GM10266 (cell line): ENCODE results near the gene CMTM3.

ENCODE experiments used
- DNase-seq: peaks from one replicate; pipeline ENCODE4 v3.0.0; 2012; ENCODE audit errors: extremely low spot score
- TF ChIP-seq, protein P1 (sequence below): IDR thresholded peaks from 2 replicates; pipeline ENCODE4 v1.5.1; 2012; ENCODE audit warnings: mild to moderate bottlenecking, low read depth; ENCODE audit not compliant: control insufficient read depth, insufficient read depth; ENCODE audit errors: missing control alignments

CMTM3 gene

DNA sequence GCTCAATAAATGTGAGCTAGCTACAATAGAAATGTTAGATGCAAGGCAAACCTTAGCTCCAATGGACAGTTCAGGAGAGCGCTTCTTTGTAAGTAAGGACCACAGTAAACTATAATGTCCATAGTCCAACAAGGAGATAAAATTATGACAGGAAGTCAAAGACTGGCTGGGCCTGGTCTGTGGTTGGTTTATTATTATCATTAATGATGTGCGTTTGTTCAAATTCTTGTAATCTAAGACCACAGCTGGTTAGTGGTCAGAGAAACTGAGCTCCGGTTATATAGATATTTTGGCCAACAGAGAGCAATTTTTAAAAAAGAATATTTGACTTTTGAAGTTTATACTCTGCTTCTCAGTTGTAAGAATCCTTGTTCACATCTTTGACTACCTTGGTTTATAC is 30.0 kb upstream of the CMTM3 start:
- no peak for DNase-seq

DNA sequence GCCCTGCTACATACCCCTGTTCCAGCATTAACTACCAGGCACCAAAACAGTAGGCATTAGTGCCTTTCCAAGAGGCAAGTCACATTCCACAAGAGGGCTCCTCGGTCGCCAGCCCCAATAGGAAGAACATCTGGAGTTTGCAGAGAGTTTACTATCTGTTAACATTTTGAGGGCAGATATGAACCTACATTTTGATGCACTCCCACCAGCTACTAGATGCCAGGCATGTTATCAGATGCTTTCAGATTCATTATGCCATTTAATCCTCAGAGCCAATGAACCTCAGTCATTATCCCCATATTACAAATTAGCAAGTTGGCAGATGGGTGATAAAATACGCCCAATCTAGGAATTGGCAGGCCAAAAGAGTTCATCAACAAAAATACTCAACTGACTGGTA is 29.4 kb upstream of the CMTM3 start:
- DNase-seq = no peak
- TF ChIP-seq, protein P1, sequence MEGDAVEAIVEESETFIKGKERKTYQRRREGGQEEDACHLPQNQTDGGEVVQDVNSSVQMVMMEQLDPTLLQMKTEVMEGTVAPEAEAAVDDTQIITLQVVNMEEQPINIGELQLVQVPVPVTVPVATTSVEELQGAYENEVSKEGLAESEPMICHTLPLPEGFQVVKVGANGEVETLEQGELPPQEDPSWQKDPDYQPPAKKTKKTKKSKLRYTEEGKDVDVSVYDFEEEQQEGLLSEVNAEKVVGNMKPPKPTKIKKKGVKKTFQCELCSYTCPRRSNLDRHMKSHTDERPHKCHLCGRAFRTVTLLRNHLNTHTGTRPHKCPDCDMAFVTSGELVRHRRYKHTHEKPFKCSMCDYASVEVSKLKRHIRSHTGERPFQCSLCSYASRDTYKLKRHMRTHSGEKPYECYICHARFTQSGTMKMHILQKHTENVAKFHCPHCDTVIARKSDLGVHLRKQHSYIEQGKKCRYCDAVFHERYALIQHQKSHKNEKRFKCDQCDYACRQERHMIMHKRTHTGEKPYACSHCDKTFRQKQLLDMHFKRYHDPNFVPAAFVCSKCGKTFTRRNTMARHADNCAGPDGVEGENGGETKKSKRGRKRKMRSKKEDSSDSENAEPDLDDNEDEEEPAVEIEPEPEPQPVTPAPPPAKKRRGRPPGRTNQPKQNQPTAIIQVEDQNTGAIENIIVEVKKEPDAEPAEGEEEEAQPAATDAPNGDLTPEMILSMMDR = no peak

More for the DNA sequence above, 30.0 kb upstream of the CMTM3 start:
- TF ChIP-seq, protein P1 = no peak

DNA sequence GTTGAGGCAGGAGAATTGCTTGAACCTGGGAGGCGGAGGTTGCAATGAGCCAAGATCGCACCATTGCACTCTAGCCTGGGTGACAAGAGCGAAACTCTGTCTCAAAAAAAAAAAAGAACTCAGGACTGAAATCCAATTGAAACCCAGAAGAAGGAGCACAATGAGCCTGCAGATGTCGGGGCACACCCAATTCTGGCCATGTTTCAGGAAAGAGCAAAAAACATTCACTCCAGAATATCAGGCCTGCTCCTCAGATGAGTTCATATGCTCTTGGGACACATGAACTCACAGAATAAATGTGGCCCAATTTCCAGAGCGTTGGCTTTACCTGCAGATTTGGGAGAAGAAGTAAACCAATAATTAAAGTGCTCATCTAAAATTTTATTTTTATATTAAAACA is 28.2 kb upstream of the CMTM3 start:
- TF ChIP-seq, protein P1 = no peak
- DNase-seq = no peak

DNA sequence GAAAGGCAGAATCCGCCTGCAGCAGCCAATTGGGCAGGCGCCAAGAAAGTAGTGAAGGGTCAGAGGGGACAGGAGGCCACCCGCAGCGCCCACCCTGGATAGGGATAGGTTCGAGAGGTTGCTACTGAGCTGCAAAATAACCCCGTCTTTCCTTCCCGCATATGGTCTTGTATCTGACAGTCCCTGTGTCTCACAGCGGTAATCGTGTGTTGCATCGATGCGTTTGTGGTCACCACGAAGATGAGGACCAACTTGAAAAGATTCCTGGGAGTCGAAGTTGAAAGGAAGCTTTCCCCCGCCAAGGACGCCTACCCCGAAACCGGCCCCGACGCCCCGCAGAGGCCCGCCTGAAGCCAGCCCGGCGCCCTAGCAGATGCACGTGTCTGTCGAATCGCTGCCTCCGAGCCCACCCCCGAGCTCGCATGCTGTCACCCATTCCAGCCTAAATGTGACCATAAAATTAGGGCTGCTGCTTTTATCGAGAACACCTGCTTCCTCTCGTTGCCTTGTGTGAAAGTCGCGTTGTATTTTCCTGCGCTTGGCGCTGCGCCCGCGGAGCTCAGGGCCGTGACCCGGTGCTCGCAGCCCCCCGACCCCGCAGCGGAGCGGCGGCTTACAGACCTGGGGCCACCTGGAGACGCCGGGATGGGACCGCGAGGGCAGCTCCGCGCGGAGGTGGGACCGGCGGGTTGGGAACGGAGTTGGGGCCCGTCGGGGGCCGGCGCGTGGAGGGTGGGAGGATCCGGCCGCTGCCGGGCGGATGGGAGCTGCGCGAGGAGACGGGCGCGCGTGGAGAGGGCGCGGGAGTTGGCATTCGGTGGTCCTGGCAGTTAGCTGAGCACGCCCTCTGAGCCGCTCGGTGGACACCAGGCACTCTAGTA is 25.6 kb upstream of the CMTM3 start, which contains the start of gene CMTM2:
Gene CMTM2 (plus strand): TSS at position 813 of the 881 bp plus-strand sequence. CDS start 145 bp downstream, outside the sequence.
- TF ChIP-seq, protein P1 = no peak
- no peak for DNase-seq

DNA sequence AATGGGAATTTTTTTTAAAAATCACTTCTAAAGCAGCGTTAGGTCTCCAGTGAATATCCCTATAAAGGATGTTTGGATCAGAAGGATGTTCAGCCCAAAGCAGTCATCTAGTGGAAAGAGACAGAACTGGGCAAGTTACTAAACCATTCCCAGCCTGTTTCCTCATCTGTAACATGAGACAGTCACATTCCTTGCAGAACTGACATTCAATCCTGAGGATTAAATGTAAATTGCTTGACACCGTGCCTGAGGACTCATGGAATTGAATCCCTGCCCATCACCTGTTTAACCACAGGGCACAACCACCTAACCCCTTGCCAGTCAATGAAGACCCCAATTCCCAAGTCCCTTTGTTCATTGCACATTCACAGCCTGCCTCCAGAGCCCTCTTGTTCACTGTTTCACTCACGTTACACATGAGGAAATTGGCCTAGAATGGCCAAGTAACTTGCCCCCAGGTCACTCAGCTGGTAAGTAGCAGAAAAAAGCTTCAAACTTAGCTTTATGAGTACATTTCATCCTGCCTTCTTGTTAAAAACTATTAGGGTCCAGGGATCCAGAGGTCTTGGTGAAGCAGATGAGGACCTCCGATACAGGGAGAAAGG is 23.8 kb upstream of the CMTM3 start:
- TF ChIP-seq, protein P1 = no peak
- no peak for DNase-seq

DNA sequence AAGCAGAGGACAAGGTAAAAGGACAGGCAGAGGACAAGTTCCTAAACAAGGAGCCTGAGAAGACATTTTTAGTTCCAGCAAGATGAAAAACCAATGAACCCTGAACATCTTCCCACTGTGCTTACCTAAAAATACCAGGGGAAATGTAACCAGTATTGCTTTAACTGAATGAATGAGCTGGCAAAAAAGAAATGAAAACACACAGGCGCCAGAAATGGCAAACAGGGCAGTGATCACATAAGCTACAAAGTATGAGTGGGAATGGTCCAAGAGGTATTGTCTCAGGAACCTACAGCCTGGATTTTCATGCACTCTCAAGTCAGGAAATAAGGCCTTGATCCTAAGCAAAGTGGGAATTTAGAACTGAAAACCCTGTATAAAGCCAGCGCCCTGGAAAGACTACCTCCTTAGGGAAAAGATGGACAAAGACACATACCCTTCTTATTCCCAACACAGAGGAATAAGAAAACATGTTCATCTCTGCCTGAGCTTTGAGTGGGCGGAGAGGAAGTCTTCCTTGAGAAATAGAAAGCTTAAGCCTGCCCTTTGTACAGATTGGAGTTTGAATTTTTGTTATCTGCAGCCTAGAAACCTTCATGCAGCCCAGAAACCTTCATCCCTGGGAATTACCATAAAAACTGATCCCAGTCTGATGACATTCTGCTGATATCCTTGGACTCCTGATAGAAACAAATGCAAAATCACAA is 23.1 kb upstream of the CMTM3 start:
- TF ChIP-seq, protein P1 = no peak
- DNase-seq = no peak
